ENCODE results near the gene GPR137.

Gene GPR137

DNA sequence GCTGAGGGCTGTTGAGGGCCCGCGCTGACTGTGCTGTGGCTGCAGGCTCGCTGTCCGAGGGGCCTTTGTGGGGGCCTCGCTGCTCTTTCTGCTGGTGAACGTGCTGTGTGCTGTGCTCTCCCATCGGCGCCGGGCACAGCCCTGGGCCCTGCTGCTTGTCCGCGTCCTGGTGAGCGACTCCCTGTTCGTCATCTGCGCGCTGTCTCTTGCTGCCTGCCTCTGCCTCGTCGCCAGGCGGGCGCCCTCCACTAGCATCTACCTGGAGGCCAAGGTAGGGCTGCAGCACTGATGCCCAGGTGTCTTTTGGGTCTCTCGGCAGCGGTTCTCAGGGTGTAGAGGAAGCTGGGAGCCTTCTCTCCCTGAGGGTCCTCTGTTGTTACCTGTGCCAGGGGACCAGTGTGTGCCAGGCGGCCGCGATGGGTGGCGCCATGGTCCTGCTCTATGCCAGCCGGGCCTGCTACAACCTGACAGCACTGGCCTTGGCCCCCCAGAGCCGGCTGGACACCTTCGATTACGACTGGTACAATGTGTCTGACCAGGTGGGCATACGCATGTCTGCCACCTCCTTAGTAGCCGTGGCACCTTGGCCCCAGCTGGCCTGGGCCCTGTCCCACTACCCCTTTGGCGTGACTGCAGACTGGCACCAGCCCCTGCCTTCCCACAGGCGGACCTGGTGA, 2.2 kb downstream of the GPR137 start:
- TF ChIP-seq SIN3A (IDR thresholded peaks at IDR 0.05; ENCODE audit: borderline replicate concordance, insufficient read depth, low read length): no peak

DNA sequence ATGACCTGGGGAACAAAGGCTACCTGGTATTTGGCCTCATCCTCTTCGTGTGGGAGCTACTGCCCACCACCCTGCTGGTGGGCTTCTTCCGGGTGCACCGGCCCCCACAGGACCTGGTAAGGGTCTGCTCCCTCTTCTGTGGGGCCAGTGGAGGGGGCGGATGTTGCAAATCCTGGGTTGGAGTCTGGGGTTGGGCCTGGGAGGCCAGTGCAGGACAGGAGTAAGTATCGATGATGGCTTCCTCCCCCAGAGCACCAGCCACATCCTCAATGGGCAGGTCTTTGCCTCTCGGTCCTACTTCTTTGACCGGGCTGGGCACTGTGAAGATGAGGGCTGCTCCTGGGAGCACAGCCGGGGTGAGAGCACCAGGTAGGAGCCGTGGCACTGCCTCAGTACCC, 2.7 kb downstream of the GPR137 start:
- TF ChIP-seq SIN3A (IDR thresholded peaks at IDR 0.05; ENCODE audit: borderline replicate concordance, insufficient read depth, low read length) (no peak), FOXP2 (optimal IDR thresholded peaks at IDR 0.05; ENCODE audit: borderline replicate concordance, extremely low read depth, extremely low read length, insufficient read depth) (no peak), TAF1 (IDR thresholded peaks at IDR 0.05; ENCODE audit: borderline replicate concordance, insufficient read depth, low read length) (no peak), POLR2AphosphoS5 (IDR thresholded peaks at IDR 0.05; ENCODE audit: low read depth, low read length) (no peak)
- TF ChIP-seq, protein P1, sequence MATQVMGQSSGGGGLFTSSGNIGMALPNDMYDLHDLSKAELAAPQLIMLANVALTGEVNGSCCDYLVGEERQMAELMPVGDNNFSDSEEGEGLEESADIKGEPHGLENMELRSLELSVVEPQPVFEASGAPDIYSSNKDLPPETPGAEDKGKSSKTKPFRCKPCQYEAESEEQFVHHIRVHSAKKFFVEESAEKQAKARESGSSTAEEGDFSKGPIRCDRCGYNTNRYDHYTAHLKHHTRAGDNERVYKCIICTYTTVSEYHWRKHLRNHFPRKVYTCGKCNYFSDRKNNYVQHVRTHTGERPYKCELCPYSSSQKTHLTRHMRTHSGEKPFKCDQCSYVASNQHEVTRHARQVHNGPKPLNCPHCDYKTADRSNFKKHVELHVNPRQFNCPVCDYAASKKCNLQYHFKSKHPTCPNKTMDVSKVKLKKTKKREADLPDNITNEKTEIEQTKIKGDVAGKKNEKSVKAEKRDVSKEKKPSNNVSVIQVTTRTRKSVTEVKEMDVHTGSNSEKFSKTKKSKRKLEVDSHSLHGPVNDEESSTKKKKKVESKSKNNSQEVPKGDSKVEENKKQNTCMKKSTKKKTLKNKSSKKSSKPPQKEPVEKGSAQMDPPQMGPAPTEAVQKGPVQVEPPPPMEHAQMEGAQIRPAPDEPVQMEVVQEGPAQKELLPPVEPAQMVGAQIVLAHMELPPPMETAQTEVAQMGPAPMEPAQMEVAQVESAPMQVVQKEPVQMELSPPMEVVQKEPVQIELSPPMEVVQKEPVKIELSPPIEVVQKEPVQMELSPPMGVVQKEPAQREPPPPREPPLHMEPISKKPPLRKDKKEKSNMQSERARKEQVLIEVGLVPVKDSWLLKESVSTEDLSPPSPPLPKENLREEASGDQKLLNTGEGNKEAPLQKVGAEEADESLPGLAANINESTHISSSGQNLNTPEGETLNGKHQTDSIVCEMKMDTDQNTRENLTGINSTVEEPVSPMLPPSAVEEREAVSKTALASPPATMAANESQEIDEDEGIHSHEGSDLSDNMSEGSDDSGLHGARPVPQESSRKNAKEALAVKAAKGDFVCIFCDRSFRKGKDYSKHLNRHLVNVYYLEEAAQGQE (IDR thresholded peaks at IDR 0.05; ENCODE audit: insufficient read depth in 1 of 2, low read depth in 2 of 2, low read length in 2 of 2): no peak

DNA sequence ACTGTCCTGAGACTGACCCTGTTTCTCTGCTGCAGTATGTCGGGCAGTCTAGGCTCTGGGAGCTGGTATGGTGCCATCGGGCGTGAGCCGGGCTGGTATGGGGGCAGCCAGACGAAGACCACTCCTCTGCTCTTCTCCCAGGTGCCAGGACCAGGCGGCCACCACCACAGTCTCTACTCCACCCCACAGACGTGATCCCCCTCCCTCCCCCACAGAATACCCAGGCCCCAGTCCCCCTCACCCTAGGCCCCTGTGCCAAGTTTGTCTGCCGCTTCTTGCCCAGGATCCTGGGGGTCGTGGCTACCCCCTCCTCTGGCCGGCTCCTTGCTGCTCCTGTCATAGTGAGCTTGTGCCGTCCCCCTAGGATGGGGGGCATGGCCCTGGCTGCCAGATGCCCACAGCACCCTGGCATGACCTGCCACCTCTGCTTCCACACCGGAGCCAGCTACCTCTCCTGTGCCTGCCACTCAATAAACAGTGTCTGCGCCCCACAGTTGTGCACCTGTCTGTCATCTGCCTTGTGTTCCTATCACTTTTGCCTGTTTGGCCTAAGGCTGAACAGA, 3.4 kb downstream of the GPR137 start:
- no peak for TF ChIP-seq FOXP2 (optimal IDR thresholded peaks at IDR 0.05; ENCODE audit: borderline replicate concordance, extremely low read depth, extremely low read length, insufficient read depth)
- TF ChIP-seq TAF1 (IDR thresholded peaks at IDR 0.05; ENCODE audit: borderline replicate concordance, insufficient read depth, low read length): no peak
- TF ChIP-seq, protein P1 (IDR thresholded peaks at IDR 0.05; ENCODE audit: insufficient read depth in 1 of 2, low read depth in 2 of 2, low read length in 2 of 2): no peak
- no peak for TF ChIP-seq POLR2AphosphoS5 (IDR thresholded peaks at IDR 0.05; ENCODE audit: low read depth, low read length)
- no peak for TF ChIP-seq SIN3A (IDR thresholded peaks at IDR 0.05; ENCODE audit: borderline replicate concordance, insufficient read depth, low read length)

DNA sequence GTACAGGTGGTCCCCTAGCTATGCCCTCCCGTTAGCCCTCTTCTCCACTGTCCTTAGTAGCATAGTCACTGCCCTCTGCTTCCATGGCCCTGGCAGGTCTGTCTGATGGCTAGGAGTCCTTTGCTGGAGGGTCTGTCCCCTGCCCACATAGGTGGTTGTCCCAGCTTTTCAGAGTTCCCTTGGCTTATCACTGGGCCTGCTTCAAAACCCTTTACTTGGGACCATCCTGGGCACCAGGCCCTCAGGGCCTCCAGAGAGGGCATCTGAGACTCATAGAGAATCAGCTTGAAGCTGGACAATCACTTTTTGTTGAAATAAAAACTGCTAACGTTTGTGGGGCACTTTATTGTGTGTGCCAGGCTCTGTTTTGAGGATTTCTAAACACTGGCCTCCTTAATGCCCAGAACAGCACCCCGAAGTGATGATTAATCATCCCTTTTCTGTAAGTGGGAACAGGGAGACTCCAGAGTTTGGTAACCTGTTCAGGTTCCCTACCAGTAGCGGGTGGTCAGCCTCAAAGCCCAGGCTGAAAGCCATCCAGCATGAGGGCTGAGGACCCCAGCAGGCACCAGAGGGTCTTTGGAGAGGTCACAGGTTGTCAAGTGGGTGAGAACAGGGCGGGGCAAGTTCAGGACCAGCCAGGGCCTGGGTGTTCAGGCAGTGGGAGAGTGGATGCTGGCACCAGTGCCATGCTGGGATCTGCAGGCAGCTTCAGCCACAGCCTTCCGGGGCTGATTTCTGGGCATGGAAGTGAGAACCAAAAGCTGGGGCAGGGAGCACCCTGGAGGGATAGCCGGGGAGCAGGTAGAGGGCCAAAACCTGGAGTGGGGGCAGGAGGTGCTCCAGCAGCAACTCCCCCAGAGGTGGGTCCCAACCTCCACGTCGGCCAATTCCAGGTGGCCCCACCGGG, 5.0 kb downstream of the GPR137 start:
- TF ChIP-seq SIN3A (IDR thresholded peaks at IDR 0.05; ENCODE audit: borderline replicate concordance, insufficient read depth, low read length): no peak

DNA sequence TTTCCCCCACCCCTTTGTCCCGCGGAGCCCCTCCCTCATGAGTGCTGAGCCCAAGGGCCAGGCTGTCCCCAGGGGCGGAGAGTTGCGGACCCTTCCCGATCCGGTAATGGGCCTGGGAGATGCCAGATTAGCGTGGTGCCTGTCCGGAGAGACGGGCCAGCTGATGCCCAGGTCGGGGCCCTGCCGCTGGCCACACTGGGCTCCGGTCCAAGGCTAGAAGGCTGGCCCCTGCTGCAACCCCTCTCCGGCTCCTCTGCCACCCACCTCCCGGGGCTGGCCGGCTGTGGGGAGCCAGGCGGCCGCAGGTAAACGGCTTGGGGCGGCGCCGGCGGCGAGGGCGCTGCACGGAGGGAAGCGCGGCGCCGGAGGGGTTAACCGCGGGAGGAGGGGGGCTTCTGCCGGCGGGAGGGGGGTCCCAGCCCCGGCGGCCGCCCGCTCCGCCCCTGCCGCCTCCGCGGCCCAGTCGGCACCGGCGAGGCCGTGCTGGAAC, 5.7 kb downstream of the GPR137 start, which contains the start of gene KCNK4:
Gene KCNK4 (plus strand): TSS at position 41 of the 490 bp plus-strand sequence. CDS start 1,717 bp downstream, outside the sequence.
- TF ChIP-seq, protein P1 (IDR thresholded peaks at IDR 0.05; ENCODE audit: insufficient read depth in 1 of 2, low read depth in 2 of 2, low read length in 2 of 2): no peak
- no peak for TF ChIP-seq FOXP2 (optimal IDR thresholded peaks at IDR 0.05; ENCODE audit: borderline replicate concordance, extremely low read depth, extremely low read length, insufficient read depth)
- no peak for TF ChIP-seq TAF1 (IDR thresholded peaks at IDR 0.05; ENCODE audit: borderline replicate concordance, insufficient read depth, low read length)
